HG03103 (cell line): ENCODE measurements around the gene BOLA3.
"Not testable (repeated sequence)": the region's sequence is repeated elsewhere in the genome, so short reads cannot be mapped to it uniquely, and the experiment has no call there.

Experiments used
- ATAC-seq: cut with Tn5 transposase; IDR thresholded peaks from one replicate; pipeline ENCODE4 v1.9.1; 2021; ENCODE audit warnings: low read depth; ENCODE audit not compliant: unreplicated experiment

Gene BOLA3

DNA sequence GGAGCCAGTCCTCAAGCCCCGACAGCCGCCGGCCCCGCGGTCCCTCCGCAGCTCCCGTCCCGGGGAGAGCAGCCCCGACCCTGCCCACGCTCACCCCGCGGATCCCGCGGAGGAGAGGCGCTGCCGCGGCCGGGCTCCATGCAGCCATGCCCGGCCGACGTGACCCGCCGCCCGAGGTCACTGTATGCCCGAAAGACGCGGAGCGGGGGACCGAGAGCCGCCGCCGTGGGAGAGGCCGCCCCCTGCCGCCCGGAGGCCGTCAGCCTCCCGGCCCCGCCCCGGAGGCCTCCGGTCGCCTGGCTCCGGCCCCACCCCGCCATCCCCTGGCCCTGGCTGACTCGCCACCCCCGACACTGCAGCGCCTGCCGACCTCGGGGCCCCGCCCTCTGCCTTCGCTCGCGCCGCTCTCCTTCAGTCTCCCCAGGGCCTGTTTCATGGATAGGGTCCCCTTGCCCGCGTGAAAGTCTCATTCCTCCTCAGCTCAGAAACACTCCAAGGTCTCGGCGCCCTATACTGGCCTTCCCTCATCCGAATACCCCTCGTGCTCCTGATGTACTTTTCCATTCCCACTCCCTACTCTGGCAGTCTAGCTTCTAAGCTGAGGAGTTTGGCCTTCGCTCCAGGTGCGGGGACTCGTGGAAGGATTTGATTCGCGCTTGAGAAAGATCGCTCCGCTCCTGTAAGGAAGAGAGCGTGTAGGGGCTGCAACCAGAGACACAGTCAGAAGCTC lies at the start of gene BOLA3:
Gene BOLA3 (minus strand): TSS at position 186 of the 730 bp plus-strand sequence. CDS start 38 bp downstream, at position 148.
- ATAC-seq, result peak; percentile 84

GRCh38 chr2:74197049-74197448 lies 49.3 kb upstream of the BOLA3 start:
- no peak for ATAC-seq

- no peak for ATAC-seq
Measured at GRCh38 chr2:74194799-74195198, 47.1 kb upstream of the BOLA3 start.

- no peak for ATAC-seq
Measured at GRCh38 chr2:74191596-74192380, 44.1 kb upstream of the BOLA3 start.

- no peak for ATAC-seq
Measured at GRCh38 chr2:74188696-74189095, 41.0 kb upstream of the BOLA3 start.

DNA sequence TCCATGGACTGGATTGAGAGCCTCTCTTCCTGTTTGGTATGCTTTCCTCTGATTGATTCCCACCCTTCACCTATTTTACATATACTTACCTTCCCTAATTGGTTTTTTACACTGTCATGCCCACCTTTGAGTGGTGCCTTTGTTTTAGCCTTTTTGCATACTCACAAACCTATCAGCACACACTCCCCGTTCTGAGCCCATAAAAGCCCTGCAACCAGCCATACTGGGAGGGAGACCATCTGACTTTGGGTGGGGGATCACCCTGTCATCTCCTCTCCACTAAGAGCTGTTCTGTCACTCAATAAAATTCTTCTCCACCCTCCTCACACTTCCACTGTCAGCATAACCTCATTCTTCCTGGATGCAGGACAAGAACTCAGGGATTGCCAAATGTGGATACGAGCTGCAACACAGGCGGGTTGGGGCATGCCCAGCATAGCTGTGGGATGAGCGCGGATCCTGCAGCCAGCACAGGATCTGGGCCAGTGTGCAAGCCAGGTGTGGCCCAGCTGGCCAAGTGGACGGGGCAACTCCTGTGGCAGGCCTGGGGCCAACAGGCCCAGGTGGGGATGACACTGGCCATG lies 40.4 kb upstream of the BOLA3 start:
- ATAC-seq, result no peak

- not testable (repeated sequence) for ATAC-seq
Measured at GRCh38 chr2:74186706-74187105, 39.0 kb upstream of the BOLA3 start.

DNA sequence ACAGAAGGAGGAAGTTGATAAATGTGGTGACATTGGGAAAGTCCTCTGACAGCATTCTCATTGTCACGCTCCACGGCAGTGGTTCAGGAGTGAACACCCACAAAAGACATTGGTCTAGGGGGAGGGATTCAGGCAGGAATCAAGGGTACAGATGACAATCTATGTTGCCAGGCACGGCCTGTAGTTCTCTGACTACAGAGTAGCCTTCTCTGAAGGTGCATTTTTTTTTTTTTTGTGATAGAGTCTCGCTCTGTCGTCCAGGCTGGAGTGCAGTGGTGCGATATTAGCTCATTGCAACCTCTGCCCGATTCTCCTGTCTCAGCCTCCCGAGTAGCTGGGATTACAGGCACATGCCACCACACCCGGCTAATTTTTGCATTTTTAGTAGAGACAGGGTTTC lies 38.3 kb upstream of the BOLA3 start:
- ATAC-seq, result peak; percentile 47

DNA sequence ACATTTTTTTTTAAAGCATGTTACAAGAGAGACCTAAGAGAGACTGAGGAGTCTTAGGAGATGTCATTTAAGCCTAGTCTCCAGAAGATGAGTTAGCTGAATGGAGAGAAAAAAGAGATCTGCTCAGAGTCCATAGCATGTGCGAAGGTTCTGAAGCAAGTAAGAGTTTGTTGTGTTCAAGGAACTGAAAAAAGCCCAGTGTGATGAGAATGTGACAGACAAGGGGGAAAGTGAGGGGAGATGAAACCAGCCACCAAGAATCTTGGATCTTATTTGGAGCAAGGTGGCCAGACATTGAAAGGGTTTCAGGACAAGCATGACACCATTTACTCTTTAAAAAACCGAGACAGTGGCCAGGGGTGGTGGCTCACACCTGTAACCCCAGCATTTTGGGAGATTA lies 36.2 kb upstream of the BOLA3 start:
- ATAC-seq, result no peak

GRCh38 chr2:74181739-74182138 lies 34.0 kb upstream of the BOLA3 start:
- no peak for ATAC-seq

- no peak for ATAC-seq
Measured at GRCh38 chr2:74179063-74179865, 31.6 kb upstream of the BOLA3 start.

GRCh38 chr2:74178211-74179062 lies 30.7 kb upstream of the BOLA3 start, which contains the start of gene MOB1A:
Gene MOB1A (minus strand): TSS chr2:74178879. CDS start chr2:74178674, 205 bp downstream.
- peak; percentile 73 for ATAC-seq

DNA sequence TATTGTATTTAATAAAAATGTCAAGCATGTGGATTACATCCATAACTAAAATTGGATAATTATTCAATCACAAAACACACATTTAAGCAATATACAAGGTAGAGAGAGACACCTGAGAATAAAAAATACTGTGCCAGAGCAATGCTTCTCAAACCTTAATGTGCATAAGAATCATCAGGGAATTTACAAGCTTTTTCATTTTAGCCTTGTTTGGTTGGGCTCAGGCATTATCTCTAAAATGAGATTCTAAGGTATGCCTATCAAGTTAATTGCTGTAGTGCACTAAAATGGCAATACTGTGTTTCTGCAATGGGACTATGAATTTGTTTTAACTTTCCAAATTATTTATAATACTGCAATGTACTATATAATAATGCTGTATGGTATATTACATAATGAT lies 30.0 kb upstream of the BOLA3 start:
- ATAC-seq, result no peak

DNA sequence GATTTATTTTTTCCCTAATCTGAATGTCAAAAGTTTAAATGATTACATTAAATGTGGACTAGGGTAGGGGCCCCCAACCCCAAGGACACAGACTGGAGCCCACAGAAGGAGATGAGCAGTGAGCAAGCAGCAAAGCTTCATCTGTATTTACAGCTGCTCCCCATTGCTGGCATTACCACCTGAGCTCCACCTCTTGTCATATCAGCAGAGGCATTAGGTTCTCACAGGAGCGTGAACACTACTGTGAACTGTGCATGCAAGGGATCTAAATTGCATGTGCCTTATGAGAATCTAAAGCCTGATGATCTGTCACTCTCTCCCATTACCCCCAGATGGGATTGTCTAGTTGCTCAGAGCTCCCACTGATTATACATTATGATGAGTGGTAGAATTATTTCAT lies 27.2 kb upstream of the BOLA3 start:
- ATAC-seq, result no peak

DNA sequence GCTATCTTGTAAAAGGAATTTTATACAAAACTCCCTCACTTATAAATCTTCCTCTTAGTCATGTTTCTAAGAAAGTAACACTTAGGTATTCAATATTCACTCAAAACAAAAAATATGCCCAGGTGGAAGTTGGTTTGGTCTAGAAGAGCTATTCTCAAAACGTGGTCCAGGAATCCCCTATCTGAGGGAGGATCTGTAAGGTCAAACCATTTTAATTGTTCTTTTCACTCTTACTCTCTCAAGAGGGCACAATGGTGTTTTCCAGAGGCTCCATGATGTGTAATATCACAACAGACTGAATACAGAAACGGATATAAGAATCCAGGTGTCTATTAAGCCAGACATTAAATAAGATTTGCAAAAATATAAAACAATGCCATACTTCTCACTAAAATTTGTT lies 21.0 kb upstream of the BOLA3 start:
- no peak for ATAC-seq

- no peak for ATAC-seq
Measured at GRCh38 chr2:74164761-74165160, 17.0 kb upstream of the BOLA3 start.

DNA sequence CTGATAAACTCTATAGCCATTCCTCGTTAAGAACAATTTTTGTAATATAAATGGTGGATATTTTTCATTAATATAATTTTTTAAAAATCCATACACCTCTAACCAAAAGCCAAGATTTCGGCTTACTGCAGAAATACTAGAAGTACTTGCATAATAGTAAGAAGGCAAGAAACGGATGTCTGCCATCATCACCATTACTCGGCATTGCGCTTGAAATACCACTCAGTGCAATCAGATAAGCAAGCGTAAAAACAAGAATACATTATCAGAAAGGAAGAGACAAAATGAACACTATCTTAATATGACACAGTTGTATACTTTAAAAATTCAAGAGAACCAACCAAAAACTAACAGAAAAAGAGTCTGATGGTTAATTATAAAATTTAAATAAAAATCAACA lies 15.2 kb upstream of the BOLA3 start:
- ATAC-seq, result no peak

GRCh38 chr2:74155830-74156229 lies 8.1 kb upstream of the BOLA3 start:
- ATAC-seq, result no peak

GRCh38 chr2:74152954-74153353 lies 5.2 kb upstream of the BOLA3 start:
- no peak for ATAC-seq
